Measurements from ENCODE around the gene WDR93.

WDR93 gene

GRCh38 chr15:89690276-89691218, at the start of gene WDR93, which contains the start of gene PEX11A:
Gene WDR93 (plus strand): TSS chr15:89690811. CDS start chr15:89701747, 10,936 bp downstream.
Gene PEX11A (minus strand): TSS chr15:89690754. CDS start chr15:89690632, 122 bp downstream.
- peak within 1 kb of the TSS; percentile 89 for H3K4me3 ChIP-seq (ENCODE audit: low read depth, low read length)

GRCh38 chr15:89641053-89641452, 49.6 kb upstream of the WDR93 start:
- H3K4me3 ChIP-seq (ENCODE audit: low read depth, low read length), result no peak overlapping the region

- no peak overlapping the region for H3K4me3 ChIP-seq (ENCODE audit: low read depth, low read length)
Observed at GRCh38 chr15:89642106-89642505, 48.5 kb upstream of the WDR93 start.

- no peak overlapping the region for H3K4me3 ChIP-seq (ENCODE audit: low read depth, low read length)
Observed at GRCh38 chr15:89645680-89646079, 44.9 kb upstream of the WDR93 start.

- H3K4me3 ChIP-seq (ENCODE audit: low read depth, low read length), result no peak overlapping the region
Observed at GRCh38 chr15:89646416-89647141, 44.0 kb upstream of the WDR93 start.

GRCh38 chr15:89647191-89647851, 43.3 kb upstream of the WDR93 start:
- no peak overlapping the region for H3K4me3 ChIP-seq (ENCODE audit: low read depth, low read length)

- H3K4me3 ChIP-seq (ENCODE audit: low read depth, low read length), result no peak overlapping the region
Observed at GRCh38 chr15:89648106-89649012, 42.3 kb upstream of the WDR93 start.

GRCh38 chr15:89649013-89649625, 41.5 kb upstream of the WDR93 start:
- no peak overlapping the region for H3K4me3 ChIP-seq (ENCODE audit: low read depth, low read length)

GRCh38 chr15:89649716-89650115, 40.9 kb upstream of the WDR93 start:
- no peak overlapping the region for H3K4me3 ChIP-seq (ENCODE audit: low read depth, low read length)

- no peak overlapping the region for H3K4me3 ChIP-seq (ENCODE audit: low read depth, low read length)
Observed at GRCh38 chr15:89652131-89652530, 38.5 kb upstream of the WDR93 start.

- H3K4me3 ChIP-seq (ENCODE audit: low read depth, low read length), result no peak overlapping the region
Observed at GRCh38 chr15:89652666-89653065, 37.9 kb upstream of the WDR93 start.

GRCh38 chr15:89653578-89653977, 37.0 kb upstream of the WDR93 start:
- H3K4me3 ChIP-seq (ENCODE audit: low read depth, low read length), result no peak overlapping the region

- peak overlapping the region; percentile 76 for H3K4me3 ChIP-seq (ENCODE audit: low read depth, low read length)
Observed at GRCh38 chr15:89654301-89654761, 36.3 kb upstream of the WDR93 start.

- peak within 1 kb of the TSS; percentile 76 for H3K4me3 ChIP-seq (ENCODE audit: low read depth, low read length)
Observed at GRCh38 chr15:89654847-89655805, 35.5 kb upstream of the WDR93 start, which contains the start of gene KIF7. Gene KIF7 (minus strand): TSS chr15:89655467. CDS start chr15:89652930, 2,537 bp downstream.

- no peak overlapping the region for H3K4me3 ChIP-seq (ENCODE audit: low read depth, low read length)
Observed at GRCh38 chr15:89656116-89656815, 34.3 kb upstream of the WDR93 start.

GRCh38 chr15:89657686-89658200, 32.9 kb upstream of the WDR93 start:
- H3K4me3 ChIP-seq (ENCODE audit: low read depth, low read length), result no peak overlapping the region

- no peak overlapping the region for H3K4me3 ChIP-seq (ENCODE audit: low read depth, low read length)
Observed at GRCh38 chr15:89659295-89659694, 31.3 kb upstream of the WDR93 start.

GRCh38 chr15:89660556-89660955, 30.1 kb upstream of the WDR93 start:
- H3K4me3 ChIP-seq (ENCODE audit: low read depth, low read length), result no peak overlapping the region
